ENCODE measurements around the gene KLHL6. TPM values are rescaled to one million over a fixed set of nuclear protein-coding genes. Genes with fewer than 3 reads are reported as not detected.
A peak's percentile ranks its signal among the peaks of the same experiment; 100 is the strongest.
"Not testable (repeated sequence)": the region's sequence is repeated elsewhere in the genome, so short reads cannot be mapped to it uniquely, and the experiment has no call there.

The KLHL6 gene
- total RNA-seq, 1 experiment from 2014 or later = not detected

GRCh38 chr3:183515968-183516851 is 39.3 kb downstream of the KLHL6 start:
- Histone ChIP-seq H3K36me3 (ENCODE audit: insufficient read depth, low read length, poor library complexity, severe bottlenecking) (no peaks in the 10 kb centered on the region), H3K27ac (ENCODE audit: low read depth, low read length, poor library complexity, severe bottlenecking) (no peak overlapping the region), H3K9me3 (ENCODE audit: low read depth, low read length, poor library complexity, severe bottlenecking) (no peaks in the 10 kb centered on the region), H3K27me3 (replicated peaks; ENCODE audit: insufficient read depth, low read depth, low read length, poor library complexity) (no peaks in the 10 kb centered on the region), H3K4me1 (ENCODE audit: insufficient read depth, low read length, poor library complexity, severe bottlenecking) (no peaks in the 10 kb centered on the region), H3K4me3 (ENCODE audit: low read depth, low read length, poor library complexity, severe bottlenecking) (no peak overlapping the region)
- ChIA-PET CTCF (no interaction called here), POLR2A (ENCODE audit: low non-redundant PET) (no interaction called here)
- intact Hi-C loops (cut with micrococcal nuclease; ENCODE audit: unreplicated experiment) = no loop called here
- no peak for DNase-seq (ENCODE audit: low spot score)
- no TSS peak for BruUV-seq (replicated peaks)
- TF ChIP-seq, protein P1, sequence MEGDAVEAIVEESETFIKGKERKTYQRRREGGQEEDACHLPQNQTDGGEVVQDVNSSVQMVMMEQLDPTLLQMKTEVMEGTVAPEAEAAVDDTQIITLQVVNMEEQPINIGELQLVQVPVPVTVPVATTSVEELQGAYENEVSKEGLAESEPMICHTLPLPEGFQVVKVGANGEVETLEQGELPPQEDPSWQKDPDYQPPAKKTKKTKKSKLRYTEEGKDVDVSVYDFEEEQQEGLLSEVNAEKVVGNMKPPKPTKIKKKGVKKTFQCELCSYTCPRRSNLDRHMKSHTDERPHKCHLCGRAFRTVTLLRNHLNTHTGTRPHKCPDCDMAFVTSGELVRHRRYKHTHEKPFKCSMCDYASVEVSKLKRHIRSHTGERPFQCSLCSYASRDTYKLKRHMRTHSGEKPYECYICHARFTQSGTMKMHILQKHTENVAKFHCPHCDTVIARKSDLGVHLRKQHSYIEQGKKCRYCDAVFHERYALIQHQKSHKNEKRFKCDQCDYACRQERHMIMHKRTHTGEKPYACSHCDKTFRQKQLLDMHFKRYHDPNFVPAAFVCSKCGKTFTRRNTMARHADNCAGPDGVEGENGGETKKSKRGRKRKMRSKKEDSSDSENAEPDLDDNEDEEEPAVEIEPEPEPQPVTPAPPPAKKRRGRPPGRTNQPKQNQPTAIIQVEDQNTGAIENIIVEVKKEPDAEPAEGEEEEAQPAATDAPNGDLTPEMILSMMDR (conservative IDR thresholded peaks at IDR 0.05; ENCODE audit: low read depth, low read length) = 0 out of 2 replicates have a peak, but pooled peaks have one; percentile 7
- TF ChIP-seq EZH2 (IDR thresholded peaks at IDR 0.05; ENCODE audit: borderline replicate concordance, low read depth, low read length, poor library complexity, severe bottlenecking) = no peak

DNA sequence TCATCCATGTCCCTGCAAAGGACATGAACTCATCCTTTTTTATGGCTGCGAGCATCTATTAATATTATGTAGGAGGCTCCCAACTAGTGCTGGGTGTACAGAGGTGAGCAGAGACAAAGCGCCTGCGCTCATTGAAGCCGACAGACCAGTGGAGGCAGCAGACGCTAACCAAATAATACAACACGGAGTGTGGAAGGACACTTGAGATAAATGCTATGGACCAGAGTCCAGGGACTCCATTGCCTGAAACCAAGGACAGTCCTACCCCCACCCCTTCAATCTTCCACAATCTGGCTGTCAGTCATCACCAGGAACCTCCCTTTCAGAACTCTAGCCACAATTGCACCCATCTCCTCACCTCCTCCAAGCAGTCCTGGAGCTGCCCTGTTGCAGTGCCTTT is 41.5 kb downstream of the KLHL6 start:
- no TSS peak for BruUV-seq (replicated peaks)

DNA sequence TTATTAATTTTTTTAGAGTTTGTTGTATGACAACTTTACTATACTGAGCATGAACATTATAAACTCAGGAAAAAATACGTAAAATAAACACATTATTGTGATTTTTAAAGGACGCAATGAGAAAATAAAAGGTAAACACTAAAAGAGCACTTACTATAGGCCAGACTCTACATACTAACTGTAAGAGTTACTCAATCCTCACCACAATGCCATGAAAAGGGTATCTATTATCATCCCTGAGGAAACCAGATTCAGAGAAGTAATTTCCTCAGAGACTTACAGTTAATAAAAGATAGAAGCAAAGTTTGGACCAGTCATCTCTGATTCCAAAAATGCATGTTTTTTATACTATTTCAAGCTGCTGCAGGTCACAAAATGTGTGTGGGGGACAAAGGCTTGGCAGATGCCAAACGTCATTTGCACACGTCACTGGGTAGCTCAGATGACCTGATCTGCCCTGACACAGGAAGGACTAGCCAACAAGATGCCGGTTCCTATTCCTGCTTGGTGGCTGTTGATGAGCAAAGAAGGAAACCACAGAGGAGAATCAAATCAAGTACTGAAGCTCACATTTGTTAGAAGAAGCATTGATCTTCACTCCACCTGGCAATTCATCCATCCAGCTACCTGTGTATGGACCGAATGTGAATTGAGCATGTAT is 42.3 kb downstream of the KLHL6 start:
- Histone ChIP-seq H3K36me3 (ENCODE audit: insufficient read depth, low read length, poor library complexity, severe bottlenecking) (no peaks in the 10 kb centered on the region), H3K4me3 (ENCODE audit: low read depth, low read length, poor library complexity, severe bottlenecking) (no peak overlapping the region), H3K9me3 (ENCODE audit: low read depth, low read length, poor library complexity, severe bottlenecking) (no peaks in the 10 kb centered on the region), H3K27ac (ENCODE audit: low read depth, low read length, poor library complexity, severe bottlenecking) (no peak overlapping the region), H3K4me1 (ENCODE audit: insufficient read depth, low read length, poor library complexity, severe bottlenecking) (no peaks in the 10 kb centered on the region), H3K27me3 (replicated peaks; ENCODE audit: insufficient read depth, low read depth, low read length, poor library complexity) (no peaks in the 10 kb centered on the region)
- ChIA-PET POLR2A (ENCODE audit: low non-redundant PET) (no interaction called here), CTCF (no interaction called here)
- TF ChIP-seq, protein P1 (conservative IDR thresholded peaks at IDR 0.05; ENCODE audit: low read depth, low read length) = no peak
- TF ChIP-seq EZH2 (IDR thresholded peaks at IDR 0.05; ENCODE audit: borderline replicate concordance, low read depth, low read length, poor library complexity, severe bottlenecking) = no peak
- intact Hi-C loops (cut with micrococcal nuclease; ENCODE audit: unreplicated experiment) = no loop called here
- BruUV-seq (replicated peaks) = no TSS peak
- no peak for DNase-seq (ENCODE audit: low spot score)

More for the DNA sequence above, 41.5 kb downstream of the KLHL6 start:
- Histone ChIP-seq H3K4me1 (ENCODE audit: insufficient read depth, low read length, poor library complexity, severe bottlenecking) (no peaks in the 10 kb centered on the region), H3K9me3 (ENCODE audit: low read depth, low read length, poor library complexity, severe bottlenecking) (no peaks in the 10 kb centered on the region), H3K36me3 (ENCODE audit: insufficient read depth, low read length, poor library complexity, severe bottlenecking) (no peaks in the 10 kb centered on the region), H3K27me3 (replicated peaks; ENCODE audit: insufficient read depth, low read depth, low read length, poor library complexity) (no peaks in the 10 kb centered on the region), H3K27ac (ENCODE audit: low read depth, low read length, poor library complexity, severe bottlenecking) (no peak overlapping the region), H3K4me3 (ENCODE audit: low read depth, low read length, poor library complexity, severe bottlenecking) (no peak overlapping the region)
- TF ChIP-seq EZH2 (IDR thresholded peaks at IDR 0.05; ENCODE audit: borderline replicate concordance, low read depth, low read length, poor library complexity, severe bottlenecking) = no peak
- TF ChIP-seq, protein P1 (conservative IDR thresholded peaks at IDR 0.05; ENCODE audit: low read depth, low read length) = no peak
- ChIA-PET POLR2A (ENCODE audit: low non-redundant PET) (no interaction called here), CTCF (no interaction called here)
- intact Hi-C loops (cut with micrococcal nuclease; ENCODE audit: unreplicated experiment) = no loop called here
- no peak for DNase-seq (ENCODE audit: low spot score)

- H3K4me1 ChIP-seq (ENCODE audit: insufficient read depth, low read length, poor library complexity, severe bottlenecking); POLR2A ChIA-PET (ENCODE audit: low non-redundant PET); H3K27ac ChIP-seq (ENCODE audit: low read depth, low read length, poor library complexity, severe bottlenecking); H3K36me3 ChIP-seq (ENCODE audit: insufficient read depth, low read length, poor library complexity, severe bottlenecking); H3K4me3 ChIP-seq (ENCODE audit: low read depth, low read length, poor library complexity, severe bottlenecking); H3K9me3 ChIP-seq (ENCODE audit: low read depth, low read length, poor library complexity, severe bottlenecking); CTCF ChIA-PET; DNase-seq (ENCODE audit: low spot score); intact Hi-C loops (cut with micrococcal nuclease; ENCODE audit: unreplicated experiment); BruUV-seq (replicated peaks); H3K27me3 ChIP-seq (replicated peaks; ENCODE audit: insufficient read depth, low read depth, low read length, poor library complexity): not testable (repeated sequence)
Measured at GRCh38 chr3:183511286-183512131, 44.0 kb downstream of the KLHL6 start.

All from A673 (cell line).